Tibial nerve (tissue), 4 donors: Measurements from ENCODE around the gene FAM110D. TPM values are rescaled to one million over a fixed set of nuclear protein-coding genes. Genes with fewer than 3 reads are reported as not detected.

Experiments used
- DNase-seq, 2 donors: peaks; one replicate each; pipeline ENCODE4 v3.0.0-alpha.2; 2019; ENCODE audit warnings: low spot score in 2 of 2
- H3K27ac ChIP-seq, 4 donors: fragments of 200-600 bp; sonication (generic) in 3 of 4; one replicate each; pipeline ENCODE4 v1.5.1; 2017 to 2019; ENCODE audit warnings: mild to moderate bottlenecking in 1 of 4
- H3K27me3 ChIP-seq, 2 donors: fragments of 200-600 bp; sonication (generic) in 1 of 2; one replicate each; pipeline versions ENCODE4 v1.5.1 to v1.6.0; 2017 to 2019
- H3K36me3 ChIP-seq, 3 donors: fragments of 200-600 bp; sonication (generic); one replicate each; pipeline ENCODE4 v1.5.1; 2018 to 2019
- H3K4me1 ChIP-seq, 4 donors: fragments of 200-600 bp; sonication (generic) in 3 of 4; one replicate each; pipeline ENCODE4 v1.5.1; 2017 to 2019
- H3K4me3 ChIP-seq, 4 donors: fragments of 200-600 bp; sonication (generic) in 3 of 4; one replicate each; pipeline ENCODE4 v1.5.1; 2017 to 2019; ENCODE audit warnings: mild to moderate bottlenecking in 1 of 4, moderate library complexity in 1 of 4
- H3K9me3 ChIP-seq, 4 donors: fragments of 200-600 bp; sonication (generic) in 3 of 4; one replicate each; pipeline ENCODE4 v1.5.1; 2017 to 2019
- CTCF ChIP-seq, 5 experiments: fragments of 200-600 bp in 3 of 5; fragments of 450-650 bp in 2 of 5; sonication (generic) in 3 of 5; IDR thresholded peaks; one replicate each; pipeline ENCODE4 v1.5.1; 2016 to 2019; ENCODE audit warnings: antibody characterized with exemption in 5 of 5, mild to moderate bottlenecking in 3 of 5, moderate library complexity in 2 of 5
- EP300 ChIP-seq, 2 donors: sonication (generic); formaldehyde crosslinking; IDR thresholded peaks; one replicate each; pipeline ENCODE4 v1.6.1; 2017; ENCODE audit warnings: antibody characterized with exemption in 2 of 2, mild to moderate bottlenecking in 1 of 2
- POLR2A ChIP-seq, 2 donors: fragments of 450-650 bp; IDR thresholded peaks; one replicate each; pipeline ENCODE4 v1.6.1; 2017; ENCODE audit warnings: antibody characterized with exemption in 2 of 2, mild to moderate bottlenecking in 2 of 2, moderate library complexity in 2 of 2
- WGBS, 2 donors: methylation state at CpG; one replicate each; pipeline ENCODE4 v1.1.5; 2018; 5-methylcytosine and 5-hydroxymethylcytosine counted together
- total RNA-seq, 4 donors: library from RNA; depleted of rRNA; stranded (reverse); fragments of >200 nt; gene quantifications; one replicate each; pipeline ENCODE4 v1.1.0, GENCODE V29; 2016

Gene FAM110D
- total RNA-seq, 4 donors from 2014 or later = 11.9 to 22.7 (median 14.2) TPM

DNA sequence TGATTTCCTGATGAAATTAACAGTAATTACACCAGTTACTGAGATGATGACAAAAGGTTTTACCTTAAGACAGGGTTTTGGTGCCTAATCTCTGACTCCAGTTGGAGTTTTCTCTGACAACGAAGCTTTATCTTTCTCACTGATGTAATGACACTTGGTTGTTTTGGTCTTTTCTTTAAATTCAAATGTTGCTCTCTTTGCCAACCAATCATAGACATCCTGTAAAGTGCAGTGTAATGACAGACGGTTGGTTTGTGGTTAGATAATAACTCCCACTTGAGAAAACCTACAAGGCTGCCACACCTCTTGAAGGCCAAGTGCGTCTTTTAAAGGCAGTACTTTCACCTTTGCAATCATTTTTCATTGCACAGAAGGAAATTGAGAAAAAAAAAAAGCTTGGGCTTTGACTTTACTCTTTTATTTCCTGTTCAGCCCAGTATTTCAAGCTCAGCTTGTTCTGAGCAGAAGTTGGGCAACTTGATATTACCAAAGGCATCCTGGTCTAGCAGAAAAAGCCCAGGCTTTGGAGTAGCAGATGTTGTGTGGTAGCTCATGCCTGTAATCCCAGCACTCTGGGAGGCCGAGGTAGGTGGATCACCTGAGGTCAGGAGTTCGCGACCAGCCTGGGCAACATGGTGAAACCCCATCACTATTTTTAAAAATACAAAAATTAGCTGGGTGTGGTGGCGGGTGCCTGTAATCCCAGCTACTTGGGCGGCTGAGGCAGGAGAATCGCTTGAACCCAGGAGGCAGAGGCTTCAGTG lies 32.4 kb upstream of the FAM110D start:
- Histone ChIP-seq H3K4me1 (peaks cover 0 to 41% (median 22%) of the 10 kb centered on the region in 4 donors), H3K36me3 (peaks cover 0 to 19% (median 0%) of the 10 kb centered on the region in 3 donors), H3K27me3 (no peaks in the 10 kb centered on the region), H3K27ac (peak overlapping the region in 3 of 4 donors; percentile 11 to 66 (median 56)), H3K4me3 (no peak overlapping the region), H3K9me3 (no peaks in the 10 kb centered on the region)
- DNase-seq = no peak
- TF ChIP-seq CTCF (IDR thresholded peaks at IDR 0.05) (no peak), EP300 (IDR thresholded peaks at IDR 0.05) (peak in 1 of 2 donors; percentile 40)
- 67 to 70% methylated on average over 9 of the region's 9 CpGs for WGBS, 2 donors

GRCh38 chr1:26127235-26128163 lies 31.4 kb upstream of the FAM110D start:
- WGBS, 2 donors = 51 to 55% methylated on average over 13 of the region's 13 CpGs
- peaks cover 0 to 41% (median 22%) of the 10 kb centered on the region in 4 donors for H3K4me1 ChIP-seq
- peaks cover 0 to 9% (median 0%) of the 10 kb centered on the region in 3 donors for H3K36me3 ChIP-seq
- H3K9me3 ChIP-seq = no peaks in the 10 kb centered on the region
- H3K27ac ChIP-seq = peak overlapping the region in 3 of 4 donors; percentile 26 to 66 (median 48)
- TF ChIP-seq EP300 (IDR thresholded peaks at IDR 0.05) (no peak), POLR2A (IDR thresholded peaks at IDR 0.05) (no peak), CTCF (IDR thresholded peaks at IDR 0.05) (no peak)
- no peak for DNase-seq
- no peaks in the 10 kb centered on the region for H3K27me3 ChIP-seq
- no peak overlapping the region for H3K4me3 ChIP-seq

DNA sequence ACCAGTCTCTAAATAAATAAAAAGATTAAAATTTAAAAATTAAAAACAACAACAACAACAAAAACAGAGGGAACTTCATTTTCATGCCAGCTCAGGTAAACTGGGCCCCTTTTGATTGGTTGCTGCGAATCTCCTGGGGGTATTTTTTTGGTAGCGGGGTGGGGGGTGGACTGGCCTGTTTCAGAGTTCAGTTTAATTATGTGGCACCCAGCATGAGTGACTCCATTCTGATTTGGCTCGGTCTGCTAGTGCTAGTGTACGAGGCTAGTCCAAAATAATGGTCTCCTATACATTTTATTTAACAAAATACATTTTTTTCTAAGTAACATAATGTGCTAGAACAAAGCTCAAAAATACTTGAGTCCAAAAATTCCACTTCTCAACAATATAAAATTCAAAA lies 29.1 kb upstream of the FAM110D start:
- 85 to 88% methylated on average over 4 of the region's 4 CpGs for WGBS, 2 donors
- Histone ChIP-seq H3K4me1 (peaks cover 0 to 34% (median 22%) of the 10 kb centered on the region in 4 donors), H3K36me3 (no peaks in the 10 kb centered on the region), H3K27ac (no peak overlapping the region), H3K27me3 (no peaks in the 10 kb centered on the region), H3K4me3 (no peak overlapping the region), H3K9me3 (no peaks in the 10 kb centered on the region)
- no peak for TF ChIP-seq EP300 (IDR thresholded peaks at IDR 0.05)
- TF ChIP-seq CTCF (IDR thresholded peaks at IDR 0.05) = no peak
- TF ChIP-seq POLR2A (IDR thresholded peaks at IDR 0.05) = no peak
- DNase-seq = no peak

GRCh38 chr1:26130695-26131094 lies 28.2 kb upstream of the FAM110D start:
- WGBS, 2 donors = 67 to 75% methylated on average over 1 of the region's 1 CpG
- Histone ChIP-seq H3K4me3 (no peak overlapping the region), H3K9me3 (no peaks in the 10 kb centered on the region), H3K36me3 (no peaks in the 10 kb centered on the region), H3K4me1 (peaks cover 0 to 25% (median 20%) of the 10 kb centered on the region in 4 donors), H3K27ac (no peak overlapping the region), H3K27me3 (no peaks in the 10 kb centered on the region)
- no peak for DNase-seq
- TF ChIP-seq CTCF (IDR thresholded peaks at IDR 0.05) = no peak
- TF ChIP-seq EP300 (IDR thresholded peaks at IDR 0.05) = no peak
- no peak for TF ChIP-seq POLR2A (IDR thresholded peaks at IDR 0.05)
